Smooth muscle cell (in vitro differentiated cells): Measurements from ENCODE around the gene RHOJ. TPM values are rescaled to one million over a fixed set of nuclear protein-coding genes. Genes with fewer than 3 reads are reported as not detected.

Experiments
- DNase-seq: peaks from one replicate; lab custom pipeline; 2025; ENCODE audit not compliant: unreplicated experiment; lab: John Stamatoyannopoulos, UW
- H2AFZ ChIP-seq: fragments of 200-600 bp; sonication (generic); 2 replicates; pipeline ENCODE4 v1.6.0; 2016; ENCODE audit warnings: antibody characterized with exemption, low read depth, mild to moderate bottlenecking
- H3F3A ChIP-seq: fragments of 200-600 bp; sonication (generic); 2 replicates; pipeline ENCODE4 v1.6.0; 2017; ENCODE audit warnings: antibody characterized with exemption, low read depth
- H3K27ac ChIP-seq: fragments of 200-600 bp; sonication (generic); 2 replicates; pipeline ENCODE4 v1.5.1; 2016; ENCODE audit warnings: low read depth, mild to moderate bottlenecking
- H3K27me3 ChIP-seq: fragments of 200-600 bp; sonication (generic); 2 replicates; pipeline ENCODE4 v1.6.1; 2016; ENCODE audit warnings: low read depth, mild to moderate bottlenecking
- H3K36me3 ChIP-seq: fragments of 200-600 bp; sonication (generic); 2 replicates; pipeline ENCODE4 v1.5.1; 2016; ENCODE audit warnings: low read depth
- H3K4me1 ChIP-seq: fragments of 200-600 bp; sonication (generic); 2 replicates; pipeline ENCODE4 v1.5.1; 2016; ENCODE audit warnings: low read depth
- H3K4me2 ChIP-seq: fragments of 200-600 bp; sonication (generic); 2 replicates; pipeline ENCODE4 v1.6.0; 2016; ENCODE audit warnings: mild to moderate bottlenecking
- H3K4me3 ChIP-seq: fragments of 200-600 bp; sonication (generic); 2 replicates; pipeline ENCODE4 v1.5.1; 2016; ENCODE audit warnings: mild to moderate bottlenecking
- H3K79me2 ChIP-seq: fragments of 200-600 bp; sonication (generic); 2 replicates; pipeline ENCODE4 v1.6.0; 2016; ENCODE audit warnings: low read depth, mild to moderate bottlenecking
- H3K9ac ChIP-seq: fragments of 200-600 bp; sonication (generic); 2 replicates; pipeline ENCODE4 v1.6.0; 2016; ENCODE audit warnings: low read depth
- H3K9me3 ChIP-seq: fragments of 200-600 bp; sonication (generic); replicated peaks from 2 replicates; pipeline ENCODE4 v1.5.1; 2016; ENCODE audit warnings: low read depth
- H4K20me1 ChIP-seq: fragments of 200-600 bp; sonication (generic); 2 replicates; pipeline ENCODE4 v1.6.0; 2016; ENCODE audit warnings: low read depth
- WGBS: methylation state at CpG from one replicate; pipeline ENCODE4 v1.1.7; 2016; ENCODE audit warnings: low lambda C conversion rate; 5-methylcytosine and 5-hydroxymethylcytosine counted together
- polyA plus RNA-seq: library from polyadenylated mRNA; unstranded; fragments of >200 nt; fragmentation: Nextera tagmentation; extraction: Ambion mirVana; gene quantifications from 2 replicates; pipeline ENCODE4 v1.2.1, GENCODE V29; 2016
- total RNA-seq: library from RNA; depleted of rRNA; stranded (reverse); fragments of >200 nt; gene quantifications from 2 replicates; pipeline ENCODE4 v1.2.3, GENCODE V29; 2014
- TF ChIP-seq, protein P1 (sequence below): fragments of 200-600 bp; sonication (generic); IDR thresholded peaks from 2 replicates; pipeline ENCODE4 v1.5.1; 2017; ENCODE audit warnings: borderline replicate concordance, mild to moderate bottlenecking, antibody characterized with exemption; ENCODE audit not compliant: insufficient read depth, poor library complexity, severe bottlenecking

The RHOJ gene
- total and polyA plus RNA-seq, 2 experiments from 2014 or later = 3.7 to 4.6 TPM

GRCh38 chr14:63174760-63175191, 29.5 kb upstream of the RHOJ start:
- no peak overlapping the region for H2AFZ ChIP-seq
- H3K79me2 ChIP-seq = no peaks in the 10 kb centered on the region
- DNase-seq = no peak
- H3K4me2 ChIP-seq = no peak overlapping the region
- TF ChIP-seq, protein P1, sequence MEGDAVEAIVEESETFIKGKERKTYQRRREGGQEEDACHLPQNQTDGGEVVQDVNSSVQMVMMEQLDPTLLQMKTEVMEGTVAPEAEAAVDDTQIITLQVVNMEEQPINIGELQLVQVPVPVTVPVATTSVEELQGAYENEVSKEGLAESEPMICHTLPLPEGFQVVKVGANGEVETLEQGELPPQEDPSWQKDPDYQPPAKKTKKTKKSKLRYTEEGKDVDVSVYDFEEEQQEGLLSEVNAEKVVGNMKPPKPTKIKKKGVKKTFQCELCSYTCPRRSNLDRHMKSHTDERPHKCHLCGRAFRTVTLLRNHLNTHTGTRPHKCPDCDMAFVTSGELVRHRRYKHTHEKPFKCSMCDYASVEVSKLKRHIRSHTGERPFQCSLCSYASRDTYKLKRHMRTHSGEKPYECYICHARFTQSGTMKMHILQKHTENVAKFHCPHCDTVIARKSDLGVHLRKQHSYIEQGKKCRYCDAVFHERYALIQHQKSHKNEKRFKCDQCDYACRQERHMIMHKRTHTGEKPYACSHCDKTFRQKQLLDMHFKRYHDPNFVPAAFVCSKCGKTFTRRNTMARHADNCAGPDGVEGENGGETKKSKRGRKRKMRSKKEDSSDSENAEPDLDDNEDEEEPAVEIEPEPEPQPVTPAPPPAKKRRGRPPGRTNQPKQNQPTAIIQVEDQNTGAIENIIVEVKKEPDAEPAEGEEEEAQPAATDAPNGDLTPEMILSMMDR = peak; percentile 74
- H3K9me3 ChIP-seq = no peaks in the 10 kb centered on the region
- no peaks in the 10 kb centered on the region for H3F3A ChIP-seq
- no peak overlapping the region for H3K9ac ChIP-seq
- no peak overlapping the region for H3K4me3 ChIP-seq
- WGBS = 20% methylated on average over 2 of the region's 2 CpGs
- peaks cover 5% of the 10 kb centered on the region for H3K27me3 ChIP-seq
- H3K27ac ChIP-seq = peak overlapping the region; percentile 9
- no peaks in the 10 kb centered on the region for H3K36me3 ChIP-seq
- H4K20me1 ChIP-seq = no peaks in the 10 kb centered on the region
- H3K4me1 ChIP-seq = no peaks in the 10 kb centered on the region

DNA sequence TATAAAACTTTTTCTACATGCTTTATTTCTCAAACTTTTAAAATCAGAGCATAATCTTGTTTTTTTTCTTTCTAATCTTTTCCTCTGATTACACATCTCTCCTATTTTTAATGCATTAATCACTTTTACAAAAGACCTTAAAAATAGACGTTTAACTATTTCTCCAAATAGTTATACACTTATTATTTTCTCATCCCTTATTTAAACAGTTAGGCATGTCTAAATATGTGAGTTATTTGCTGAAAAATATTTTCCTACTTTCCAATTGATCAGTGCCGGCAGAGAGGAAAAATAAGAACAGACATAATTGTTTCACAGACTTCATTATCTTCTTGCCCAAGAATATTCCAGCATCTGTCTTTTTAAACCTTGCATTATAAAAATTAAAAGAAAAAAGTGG, 28.7 kb upstream of the RHOJ start:
- Histone ChIP-seq H3K27me3 (peaks cover 8% of the 10 kb centered on the region), H3K4me2 (no peak overlapping the region), H3K9ac (no peak overlapping the region), H3K36me3 (no peaks in the 10 kb centered on the region), H2AFZ (no peak overlapping the region), H3K27ac (no peak overlapping the region), H3K9me3 (no peaks in the 10 kb centered on the region), H4K20me1 (no peaks in the 10 kb centered on the region), H3K79me2 (no peaks in the 10 kb centered on the region), H3K4me1 (no peaks in the 10 kb centered on the region), H3K4me3 (no peak overlapping the region), H3F3A (no peaks in the 10 kb centered on the region)
- no peak for DNase-seq
- WGBS = 93% methylated on average over 2 of the region's 2 CpGs
- TF ChIP-seq, protein P1 = no peak

- peak overlapping the region; percentile 31 for H3K9ac ChIP-seq
- TF ChIP-seq, protein P1 = no peak
- H3K9me3 ChIP-seq = peaks cover 4% of the 10 kb centered on the region
- no peaks in the 10 kb centered on the region for H3K36me3 ChIP-seq
- no peaks in the 10 kb centered on the region for H3F3A ChIP-seq
- H4K20me1 ChIP-seq = no peaks in the 10 kb centered on the region
- no peak for DNase-seq
- no peak overlapping the region for H3K4me2 ChIP-seq
- H3K4me1 ChIP-seq = no peaks in the 10 kb centered on the region
- H3K27me3 ChIP-seq = peaks cover 8% of the 10 kb centered on the region
- no peaks in the 10 kb centered on the region for H3K79me2 ChIP-seq
- H3K27ac ChIP-seq = peak overlapping the region; percentile 81
- H2AFZ ChIP-seq = no peak overlapping the region
- WGBS = 77% methylated on average over 3 of the region's 3 CpGs
- H3K4me3 ChIP-seq = no peak overlapping the region
These were observed 25.3 kb upstream of the RHOJ start for GRCh38 chr14:63178912-63179311.

- H3K36me3 ChIP-seq = no peaks in the 10 kb centered on the region
- H3F3A ChIP-seq = no peaks in the 10 kb centered on the region
- no peaks in the 10 kb centered on the region for H3K79me2 ChIP-seq
- peaks cover 4% of the 10 kb centered on the region for H3K9me3 ChIP-seq
- no peaks in the 10 kb centered on the region for H3K4me1 ChIP-seq
- peak overlapping the region; percentile 81 for H3K27ac ChIP-seq
- WGBS = 80% methylated on average over 4 of the region's 4 CpGs
- TF ChIP-seq, protein P1 = no peak
- H3K4me3 ChIP-seq = no peak overlapping the region
- H3K9ac ChIP-seq = peak overlapping the region; percentile 31
- H4K20me1 ChIP-seq = no peaks in the 10 kb centered on the region
- H3K4me2 ChIP-seq = no peak overlapping the region
- no peak overlapping the region for H2AFZ ChIP-seq
- DNase-seq = no peak
- H3K27me3 ChIP-seq = peaks cover 8% of the 10 kb centered on the region
These were observed 24.9 kb upstream of the RHOJ start for GRCh38 chr14:63179383-63179782.
